ENCODE measurements around the gene SLC25A1. TPM values are rescaled to one million over a fixed set of nuclear protein-coding genes. Genes with fewer than 3 reads are reported as not detected.

The SLC25A1 gene
- total and polyA plus RNA-seq, 2 of the 4 experiments (the other 2 are of a cell fraction): 41.0 to 56.5 TPM

GRCh38 chr22:19174106-19175025 is 4.2 kb downstream of the SLC25A1 start:
- H3K56ac ChIP-seq (ENCODE audit: extremely low read depth, insufficient read depth, low read length): no peak overlapping the region
- H3K27me3 ChIP-seq (ENCODE audit: control insufficient read depth, insufficient read depth, low read length): peaks cover 6% of the 10 kb centered on the region; the same call in 1 of the 2 replicates
- no peak for ATAC-seq (ENCODE audit: low read depth)
- POLR2A ChIA-PET (ENCODE audit: unreplicated experiment): no interaction called here
- peaks cover 20% of the 10 kb centered on the region for H4K20me1 ChIP-seq (ENCODE audit: insufficient read depth, low read length)
- H2AK5ac ChIP-seq (ENCODE audit: low read depth, low read length): peak overlapping the region; percentile 18
- no peak overlapping the region for H3K4me2 ChIP-seq (ENCODE audit: low read depth, low read length)
- no TSS peak for BruUV-seq (replicated peaks)
- peak overlapping the region; percentile 67 for H2AK9ac ChIP-seq (replicated peaks; ENCODE audit: low read depth, low read length, poor library complexity)
- peaks cover 35% of the 10 kb centered on the region for H3K4me1 ChIP-seq (ENCODE audit: control insufficient read depth, insufficient read depth, low read length)
- CTCF ChIA-PET: interaction anchor here (1.2 kb wide), 1 partner anchor 30 kb away, joined by 3 read pairs; the partner anchor contains the start of gene ESS2
- H2AFZ ChIP-seq (replicated peaks; ENCODE audit: low read length, poor library complexity): no peak overlapping the region
- peaks cover 14 to 76% of the 10 kb centered on the region in 2 experiments for H3K79me1 ChIP-seq (ENCODE audit: low read depth in 1 of 2, low read length in 2 of 2)
- dilution Hi-C loops (cut with HindIII; ENCODE audit: low sequenced_read_pairs, unreplicated experiment): no loop called here
- no peak overlapping the region for H4K5ac ChIP-seq (ENCODE audit: low read depth, low read length)
- no peak overlapping the region for H3K23ac ChIP-seq (ENCODE audit: low read depth, low read length)
- H2BK15ac ChIP-seq (ENCODE audit: low read depth, low read length): no peak overlapping the region
- peak overlapping the region; percentile 20 for H2BK5ac ChIP-seq (ENCODE audit: low read depth, low read length, poor library complexity, severe bottlenecking)
- no peaks in the 10 kb centered on the region for H3K9me3 ChIP-seq (ENCODE audit: control insufficient read depth, insufficient read depth, low read length)
- H2BK20ac ChIP-seq (ENCODE audit: low read depth, low read length): no peak overlapping the region
- peak; percentile 42 for DNase-seq
- peaks cover 20% of the 10 kb centered on the region for H3K9me1 ChIP-seq (ENCODE audit: insufficient read depth, low read length)
- WGBS, 2 experiments (ENCODE audit: extremely low coverage in 2 of 2, insufficient read length in 1 of 2): 48% methylated on average over 3 of the region's 14 CpGs; no CpG with 5 or more reads in 1 of the 2 experiments
- no peak overlapping the region for H3K14ac ChIP-seq (replicated peaks; ENCODE audit: low read depth, low read length)
- in situ Hi-C loops (cut with MboI; ENCODE audit: low sequenced_read_pairs): no loop called here
- H4K91ac ChIP-seq (ENCODE audit: insufficient read depth, low read depth, low read length): no peak overlapping the region
- peaks cover 8% of the 10 kb centered on the region for H3K36me3 ChIP-seq (ENCODE audit: control insufficient read depth, insufficient read depth, low read length)
- intact Hi-C loops (cut with micrococcal nuclease): no loop called here
- H3K4me3 ChIP-seq (ENCODE audit: insufficient read depth, low read depth, low read length): no peak overlapping the region
- H2BK120ac ChIP-seq (ENCODE audit: low read depth, low read length): no peak overlapping the region; the same call in 1 of the 2 replicates
- H3K27ac ChIP-seq (ENCODE audit: insufficient read depth, low read length): no peak overlapping the region; the same call in 1 of the 2 replicates
- H3K9ac ChIP-seq (ENCODE audit: low read depth, low read length): no peak overlapping the region
- 0 out of 2 replicates have a peak overlapping the region, but pooled peaks have one; percentile 33 for H3K4ac ChIP-seq (ENCODE audit: low read depth, low read length)
- no peak overlapping the region for H4K8ac ChIP-seq (ENCODE audit: low read depth in 2 of 2, low read length in 2 of 2)
- TF ChIP-seq BHLHE40 (IDR thresholded peaks at IDR 0.05; ENCODE audit: low read depth, low read length): no peak
- TF ChIP-seq POLR2A (IDR thresholded peaks at IDR 0.05; ENCODE audit: low read depth, low read length): 0 out of 2 replicates have a peak, but pooled peaks have one; percentile 4
- H3K18ac ChIP-seq (ENCODE audit: low read depth, low read length): no peak overlapping the region
